GM18517 (cell line): ENCODE data around the gene SHISA5.
"Not testable (repeated sequence)": the region's sequence is repeated elsewhere in the genome, so short reads cannot be mapped to it uniquely, and the experiment has no call there.

Source experiments
- ATAC-seq: cut with Tn5 transposase; IDR thresholded peaks from one replicate; pipeline ENCODE4 v1.9.1; 2021; ENCODE audit warnings: mild to moderate bottlenecking, moderate library complexity; ENCODE audit not compliant: unreplicated experiment

SHISA5 gene, protein sequence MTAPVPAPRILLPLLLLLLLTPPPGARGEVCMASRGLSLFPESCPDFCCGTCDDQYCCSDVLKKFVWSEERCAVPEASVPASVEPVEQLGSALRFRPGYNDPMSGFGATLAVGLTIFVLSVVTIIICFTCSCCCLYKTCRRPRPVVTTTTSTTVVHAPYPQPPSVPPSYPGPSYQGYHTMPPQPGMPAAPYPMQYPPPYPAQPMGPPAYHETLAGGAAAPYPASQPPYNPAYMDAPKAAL

DNA sequence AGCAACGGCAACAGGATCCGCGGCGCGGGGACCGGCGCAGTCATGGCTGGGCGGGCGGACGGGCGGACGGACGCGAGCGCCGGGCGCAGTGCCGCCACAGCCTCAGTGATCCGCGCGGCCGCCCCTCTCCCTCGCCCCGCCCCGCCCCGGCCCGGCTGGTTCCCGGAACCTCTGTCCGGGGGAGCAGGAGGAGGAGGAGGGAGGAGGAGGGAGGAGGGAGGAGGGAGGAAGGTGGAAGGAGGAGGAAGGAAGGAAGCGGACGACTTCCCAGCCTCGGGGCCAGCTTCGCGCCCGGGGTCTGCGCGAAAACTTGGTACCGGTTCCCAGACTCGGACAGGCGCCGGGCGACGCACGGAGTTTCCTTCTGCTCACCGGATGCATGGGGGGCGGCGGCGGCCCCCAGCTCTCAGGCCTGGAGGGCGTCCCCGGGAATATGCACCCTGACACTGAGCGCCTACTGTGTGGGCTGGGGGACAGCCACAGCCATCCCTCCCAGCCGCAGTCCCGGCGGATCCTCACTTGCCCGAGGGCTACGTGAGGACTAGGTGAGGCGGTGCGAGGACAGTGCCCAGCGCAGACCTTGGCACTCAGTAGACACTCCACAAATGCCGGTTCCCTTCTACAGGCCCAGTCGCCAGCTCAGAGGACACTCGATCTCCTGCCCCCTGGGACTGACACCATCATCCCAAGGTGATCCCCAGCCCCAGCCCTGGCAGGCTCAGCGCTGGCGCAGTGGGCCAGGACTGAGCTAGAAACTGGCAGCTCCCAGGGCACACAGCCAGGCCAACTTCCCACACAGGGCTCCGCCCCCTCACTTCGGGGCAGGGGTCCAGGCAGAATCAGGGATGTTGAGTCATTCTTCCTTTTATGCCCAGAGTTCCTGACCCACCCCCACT is at the start of gene SHISA5:
Gene SHISA5, minus strand, starts transcription at position 124 of the 896 bp plus-strand sequence. Its CDS starts 80 bp downstream, at position 44.
- no peak for ATAC-seq

DNA sequence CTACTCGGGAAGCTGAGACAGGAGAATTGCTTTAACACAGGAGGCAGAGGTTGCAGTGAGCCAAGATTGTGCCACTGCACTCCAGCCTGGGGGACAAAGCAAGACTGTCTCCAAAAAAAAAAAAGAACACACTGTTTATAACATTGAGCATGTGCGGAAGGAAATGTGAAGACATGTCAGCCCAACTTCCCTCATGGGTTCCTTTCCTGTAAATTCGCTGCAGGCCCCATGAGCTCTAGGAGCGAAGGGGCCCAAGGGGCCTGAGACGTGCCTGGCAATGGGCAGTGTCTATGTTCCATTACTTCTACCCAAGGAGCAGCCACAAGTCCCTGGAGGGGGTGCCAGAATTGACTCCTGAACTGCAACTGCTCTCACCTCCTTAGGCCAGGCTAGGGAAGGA is 49.4 kb upstream of the SHISA5 start:
- ATAC-seq, result no peak

DNA sequence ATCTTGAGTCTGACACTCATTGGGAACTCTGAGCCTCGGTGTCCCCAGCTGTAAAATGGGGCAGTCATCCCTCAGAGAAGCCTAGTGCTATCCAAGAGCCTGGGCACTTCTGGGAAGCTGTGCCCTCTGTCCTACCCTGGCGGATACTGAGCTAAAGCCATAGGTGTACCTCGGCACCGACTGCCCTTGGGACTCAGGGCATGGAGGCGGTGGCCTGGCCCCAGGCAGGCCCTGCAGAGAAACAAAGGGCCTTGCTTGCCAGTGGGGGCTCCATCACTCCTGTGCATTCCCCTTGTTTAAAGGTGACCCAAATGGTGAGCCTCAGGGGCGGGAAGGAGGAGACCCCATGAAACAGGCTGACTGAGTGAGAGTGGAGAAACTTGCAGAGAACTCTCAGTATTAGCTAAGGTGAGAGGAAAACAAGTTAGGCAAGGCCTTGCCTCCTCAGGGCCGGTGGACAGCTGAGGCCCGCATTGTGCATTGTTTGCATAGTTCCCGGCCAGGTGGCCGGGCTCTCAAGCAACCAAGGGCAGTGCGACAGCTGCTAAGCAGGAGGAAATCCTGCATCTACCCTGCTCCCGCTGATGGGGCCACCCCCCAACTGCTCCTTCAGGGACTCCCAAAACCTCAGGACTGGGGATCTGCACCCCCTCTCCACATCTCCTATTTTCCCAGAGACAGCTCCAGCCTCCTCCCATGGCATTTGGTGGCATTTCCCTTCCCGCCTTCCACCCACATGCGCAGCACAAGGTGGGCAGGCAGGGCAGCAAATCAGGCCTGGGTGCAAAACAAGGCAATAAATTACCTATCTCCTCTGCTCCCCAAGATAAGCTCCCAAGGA is 48.4 kb upstream of the SHISA5 start:
- ATAC-seq, result no peak

DNA sequence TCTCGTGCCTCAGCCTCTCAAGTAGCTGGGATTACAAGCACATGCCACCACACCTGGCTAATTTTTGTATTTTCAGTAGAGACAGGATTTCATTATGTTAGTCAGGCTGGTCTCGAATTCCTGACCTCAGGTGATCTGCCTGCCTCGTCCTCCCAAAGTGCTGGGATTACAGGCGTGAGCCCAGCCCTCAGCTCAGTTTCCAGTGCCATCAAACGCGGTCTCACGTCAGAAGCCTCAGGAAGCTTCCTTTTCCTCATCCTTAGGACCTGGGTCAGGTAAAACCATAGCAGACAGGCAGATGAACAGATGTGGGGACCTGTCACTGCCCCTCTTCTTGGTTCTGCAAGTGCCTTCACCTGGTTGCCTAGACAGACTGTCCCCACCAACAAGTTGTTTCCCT is 47.7 kb upstream of the SHISA5 start:
- ATAC-seq, result not testable (repeated sequence)

DNA sequence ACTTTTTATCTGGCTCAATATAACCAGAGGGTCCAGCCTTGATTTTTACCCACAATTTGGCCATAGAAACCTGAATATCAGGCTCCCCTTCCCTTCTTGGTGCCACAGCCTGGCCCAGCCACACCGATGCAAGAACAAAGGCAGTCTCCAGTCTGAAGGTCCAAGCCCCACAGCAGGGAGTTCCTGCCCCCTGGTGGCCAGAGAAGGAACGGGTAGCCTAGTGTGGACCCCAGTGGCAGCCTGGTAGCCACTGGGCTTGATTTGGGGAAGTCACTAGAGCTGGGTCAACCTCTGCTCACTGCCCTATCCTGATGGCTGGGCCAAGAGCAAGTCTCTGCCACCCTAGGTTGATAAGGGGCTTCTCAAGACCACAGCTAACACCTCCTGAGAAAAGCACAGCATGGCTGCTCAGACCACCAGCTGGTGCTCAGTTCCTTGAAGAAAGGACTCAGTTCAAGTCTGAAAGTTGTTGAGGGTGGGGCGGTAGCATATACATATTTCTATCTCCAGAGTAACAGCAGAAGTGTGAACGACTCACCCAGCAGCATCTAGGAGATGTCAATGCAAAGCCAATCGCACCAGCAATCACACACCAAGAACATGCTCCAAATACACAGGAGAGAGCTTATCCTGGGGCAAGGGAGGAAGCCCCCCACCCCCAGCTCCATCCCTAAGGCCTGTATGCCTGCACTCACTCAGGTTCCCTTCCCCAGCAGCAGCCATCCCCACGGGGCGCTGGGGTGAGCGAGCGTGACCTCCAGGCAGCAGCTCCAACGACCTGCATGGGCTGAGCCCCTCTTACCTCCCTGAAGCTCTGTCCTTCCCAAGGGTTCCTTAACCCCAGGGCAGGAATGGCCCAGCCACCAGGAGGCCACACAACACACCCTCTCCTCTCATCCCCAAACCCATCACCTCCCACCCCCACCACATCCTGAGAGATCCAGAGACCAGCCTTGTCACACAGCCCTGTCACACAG is 45.0 kb upstream of the SHISA5 start:
- no peak for ATAC-seq

DNA sequence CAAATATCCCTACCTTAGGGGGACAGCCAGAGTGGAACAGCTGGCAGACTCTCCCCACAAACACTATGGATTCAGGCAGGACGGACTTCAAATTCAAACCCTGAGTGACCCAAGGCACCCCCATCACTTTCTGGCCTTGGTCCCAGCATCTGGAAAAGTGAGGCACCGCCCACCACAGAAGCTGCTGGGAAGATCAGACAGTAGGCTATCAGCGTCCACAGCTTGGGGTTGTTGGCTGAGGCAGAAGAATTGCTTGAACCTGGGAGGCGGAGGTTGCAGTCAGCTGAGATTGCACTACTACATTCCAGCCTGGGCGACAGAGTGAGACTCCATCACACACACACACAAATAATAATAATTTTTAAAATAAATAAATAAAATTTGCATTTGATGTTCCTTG is 44.2 kb upstream of the SHISA5 start:
- ATAC-seq, result no peak

DNA sequence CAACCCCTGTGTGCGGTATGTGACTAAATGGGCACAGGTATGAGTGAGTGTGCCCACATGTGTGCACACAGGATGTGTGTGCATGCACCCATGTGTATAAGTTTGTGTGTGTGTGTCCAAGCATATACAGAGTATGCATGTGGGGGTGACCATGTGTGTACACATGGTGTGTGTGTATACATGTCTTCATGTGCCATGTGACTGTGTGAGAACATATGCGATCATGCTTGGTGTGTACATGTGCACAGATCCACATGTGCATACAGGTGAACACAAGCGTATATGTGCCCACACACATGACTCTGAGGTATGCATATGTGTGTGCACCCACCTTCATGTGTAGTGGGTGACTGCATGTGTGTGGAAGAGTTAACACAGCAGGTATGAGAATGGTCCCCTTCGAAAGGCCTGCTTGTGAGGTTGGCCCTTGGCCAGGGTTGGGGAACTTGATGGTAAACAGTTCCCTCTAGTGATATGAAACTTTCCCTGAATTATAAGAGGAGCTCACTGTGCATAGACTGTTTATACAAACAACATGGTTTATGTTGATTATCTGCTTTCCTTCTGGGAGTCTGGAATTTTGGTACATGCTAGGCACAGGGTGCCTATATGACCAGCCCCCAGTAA is 42.3 kb upstream of the SHISA5 start:
- ATAC-seq, result no peak

DNA sequence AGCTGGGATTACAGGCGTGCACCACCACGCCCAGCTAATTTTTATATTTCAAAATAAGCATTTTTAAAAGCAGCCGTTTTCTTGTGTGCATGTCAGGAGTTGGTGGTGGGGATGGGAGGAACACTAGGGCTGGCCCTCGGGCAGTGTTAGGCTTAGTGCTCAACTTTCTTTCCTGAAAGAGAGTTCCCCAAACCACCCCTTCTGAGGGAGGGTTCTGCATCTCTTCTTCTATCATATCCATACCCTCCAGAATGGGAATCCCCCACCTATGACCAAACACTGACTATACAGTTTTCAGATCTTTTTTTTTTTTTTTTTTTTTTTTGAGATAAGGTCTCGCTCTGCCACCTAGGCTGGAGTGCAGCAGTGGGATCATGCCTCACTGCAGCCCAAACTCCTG is 40.2 kb upstream of the SHISA5 start:
- ATAC-seq, result no peak

DNA sequence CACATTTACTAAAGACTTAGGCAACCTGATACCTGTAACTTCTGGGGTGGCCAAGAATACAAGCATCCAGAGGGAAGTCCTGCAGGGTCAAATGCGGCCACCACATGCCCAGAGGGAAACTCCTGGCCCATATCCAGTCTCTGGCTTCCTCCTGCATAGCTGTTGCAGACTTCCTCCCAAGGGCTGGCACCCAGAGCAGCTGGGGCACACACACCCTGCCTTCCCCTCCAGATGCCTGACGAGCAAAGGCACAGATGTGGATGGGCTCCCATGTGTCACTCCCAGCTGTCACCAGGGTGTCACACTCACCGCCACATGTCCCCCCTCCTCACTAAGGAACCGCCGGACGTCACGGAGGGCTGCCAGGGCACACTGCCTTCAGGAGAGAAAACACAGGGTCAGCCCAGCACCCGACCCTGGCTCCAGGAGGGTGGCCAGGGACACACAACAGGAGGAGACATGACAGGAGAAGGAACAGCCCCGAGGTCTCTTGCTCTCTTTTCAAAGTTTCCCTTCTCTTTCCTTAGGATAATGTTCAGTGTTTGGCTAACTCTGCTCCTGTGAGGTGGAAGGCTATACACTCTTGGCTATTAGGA is 39.4 kb upstream of the SHISA5 start:
- no peak for ATAC-seq

DNA sequence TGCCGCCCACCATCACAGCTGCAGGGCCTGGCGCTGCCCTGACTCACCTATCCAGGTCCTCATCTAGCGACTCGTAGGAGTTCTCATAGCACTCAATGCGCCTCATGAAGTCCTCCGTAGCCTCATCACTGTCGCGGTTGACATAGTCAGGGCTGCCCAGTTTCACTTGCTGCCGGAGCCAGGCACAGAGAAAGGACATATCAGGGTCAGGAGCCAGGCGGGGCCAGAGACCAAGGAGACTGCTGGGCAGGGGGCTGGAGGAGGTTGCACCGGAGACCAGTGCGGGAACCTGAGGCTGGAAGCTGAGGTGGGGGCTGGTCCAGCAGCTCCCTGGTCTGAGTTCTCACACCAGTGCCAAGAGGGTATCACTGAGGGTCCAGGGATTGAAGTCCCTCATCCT is 34.5 kb upstream of the SHISA5 start:
- ATAC-seq, result no peak

DNA sequence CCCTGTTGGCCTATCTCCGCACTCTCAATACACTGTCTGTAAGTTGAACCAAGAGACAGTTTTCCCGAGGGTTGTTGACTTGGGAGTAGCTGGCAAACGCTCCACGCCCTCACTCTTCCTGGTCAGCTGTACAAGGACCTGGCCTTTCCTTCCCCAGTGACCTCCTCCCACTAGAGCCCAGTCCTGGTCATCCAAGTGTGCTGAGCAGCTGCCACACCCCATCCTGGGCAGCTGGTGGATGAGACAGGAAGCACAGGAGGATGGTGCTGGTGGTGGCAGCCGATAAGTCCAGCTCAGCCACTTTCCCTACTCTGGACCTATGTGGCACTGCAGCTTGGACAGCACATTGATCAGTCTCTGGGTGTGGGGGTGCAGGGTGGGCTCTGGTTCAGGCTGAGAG is 32.8 kb upstream of the SHISA5 start:
- ATAC-seq, result no peak

DNA sequence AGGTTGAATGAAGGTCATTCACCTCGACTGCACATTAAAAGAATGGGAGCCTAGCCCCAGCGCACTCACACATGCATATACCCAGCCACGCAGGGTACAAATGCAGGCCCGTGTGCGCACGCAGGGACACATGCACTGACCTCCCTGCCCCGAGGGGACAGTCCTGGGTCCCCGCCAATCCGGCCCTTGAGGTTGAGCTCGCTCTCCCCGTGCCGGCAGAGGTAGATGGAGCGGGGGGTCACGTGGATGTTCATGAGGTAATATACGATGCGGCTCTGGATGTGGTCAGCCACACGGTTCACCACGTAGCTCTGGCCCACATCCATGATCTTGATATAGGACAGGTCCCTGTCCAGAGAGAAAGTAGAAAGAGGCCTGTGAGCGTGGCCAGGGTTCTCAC is 32.1 kb upstream of the SHISA5 start:
- no peak for ATAC-seq

DNA sequence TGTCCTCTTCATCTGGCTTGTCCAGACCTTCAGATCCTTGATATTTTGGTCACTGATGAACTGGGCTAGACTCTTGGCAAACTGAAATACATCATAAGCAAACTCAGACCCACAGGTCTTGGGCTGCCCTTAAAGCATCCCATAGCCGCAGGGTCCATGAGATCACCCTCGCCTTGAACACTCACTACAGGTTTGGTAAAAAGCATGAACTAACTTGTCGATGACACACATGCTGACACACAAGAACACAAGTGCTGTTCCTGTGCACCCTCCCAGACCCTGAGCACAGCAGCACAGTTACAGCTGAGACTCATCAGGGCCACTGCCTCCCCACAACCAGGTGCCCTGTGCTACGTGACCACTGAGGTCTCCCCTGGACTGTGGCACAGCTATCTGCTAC is 31.6 kb upstream of the SHISA5 start:
- no peak for ATAC-seq

DNA sequence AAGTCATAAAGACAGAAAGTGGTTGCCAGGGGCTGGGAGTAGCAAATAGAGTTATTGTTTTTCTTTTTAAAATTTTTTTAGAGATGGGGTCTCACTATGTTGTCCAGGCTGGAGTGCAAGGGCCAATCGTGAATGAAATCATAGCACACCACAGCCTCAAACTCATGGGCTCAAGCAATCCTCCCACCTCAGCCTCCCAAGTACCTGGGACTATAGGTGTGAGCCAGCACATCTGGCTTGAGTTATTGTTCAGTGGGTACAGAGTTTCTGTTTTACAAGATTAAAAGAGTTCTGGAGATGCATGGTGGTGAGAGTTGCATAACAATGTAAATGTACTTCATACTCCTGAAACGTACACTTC is 29.0 kb upstream of the SHISA5 start:
- no peak for ATAC-seq

DNA sequence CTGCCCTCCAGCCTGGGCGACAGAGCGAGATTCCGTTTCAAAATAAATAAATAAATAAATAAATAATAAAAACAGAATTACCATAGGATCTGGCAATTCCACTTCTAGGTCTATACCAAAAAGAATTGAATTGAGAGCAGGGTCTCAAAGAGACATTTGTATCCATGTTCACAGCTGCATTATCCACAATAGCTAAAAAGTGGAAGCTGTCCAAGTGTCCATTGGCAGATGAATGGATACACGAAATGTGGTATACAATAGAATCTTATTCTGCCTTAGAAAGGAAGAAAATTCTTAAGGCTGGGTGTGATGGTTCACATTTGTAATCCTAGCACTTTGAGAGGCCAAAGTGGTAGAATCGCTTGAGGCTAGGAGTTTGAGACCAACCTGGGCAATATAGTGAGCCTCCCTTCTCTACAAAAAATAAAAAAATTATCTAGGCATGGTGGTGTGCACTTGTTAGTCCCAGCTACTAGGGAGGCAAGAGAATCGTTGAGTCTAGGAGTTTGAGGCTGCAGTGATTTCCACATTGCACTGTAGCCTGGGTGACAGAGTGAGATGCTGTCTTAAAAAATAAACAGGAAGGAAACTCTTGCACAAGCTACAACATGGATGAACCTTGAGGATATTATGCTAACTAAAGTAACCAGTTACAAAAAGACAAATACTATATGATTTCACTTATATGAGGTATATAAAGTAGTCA is 28.4 kb upstream of the SHISA5 start:
- no peak for ATAC-seq

DNA sequence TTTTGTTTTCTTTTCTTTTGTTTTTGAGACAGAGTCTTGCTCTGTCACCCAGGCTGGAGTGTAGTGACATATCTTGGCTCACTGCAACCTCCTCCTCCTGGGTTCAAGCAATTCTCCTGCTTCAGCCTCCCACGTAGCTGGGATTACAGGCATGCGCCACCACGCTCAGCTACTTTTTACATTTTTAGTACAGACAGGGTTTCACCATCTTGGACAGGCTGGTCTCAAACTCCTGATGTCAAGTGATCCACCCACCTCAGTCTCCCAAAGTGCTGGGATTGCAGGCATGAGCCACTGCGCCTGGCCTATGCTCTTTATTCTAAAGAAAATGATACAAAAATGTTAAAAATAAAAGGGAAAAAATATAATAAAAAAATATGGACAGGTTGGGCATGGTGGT is 26.7 kb upstream of the SHISA5 start:
- not testable (repeated sequence) for ATAC-seq

DNA sequence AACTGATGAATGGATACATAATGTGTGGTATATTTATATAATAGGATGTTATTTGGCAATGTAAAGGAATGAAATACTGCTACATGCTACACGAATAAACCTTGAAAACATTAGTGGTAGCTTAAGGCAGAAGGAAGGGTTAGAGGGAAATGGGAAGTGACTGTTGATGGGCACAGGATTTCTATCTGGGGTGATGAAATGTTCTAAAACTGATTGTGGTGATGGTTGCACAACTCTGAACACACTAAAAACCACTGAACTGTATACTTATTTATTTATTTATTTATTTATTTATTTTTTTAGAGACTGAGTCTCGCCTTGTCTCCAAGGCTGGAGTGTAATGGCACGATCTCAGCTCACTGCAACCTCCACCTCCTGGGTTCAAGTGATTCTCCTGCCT is 24.8 kb upstream of the SHISA5 start:
- no peak for ATAC-seq

DNA sequence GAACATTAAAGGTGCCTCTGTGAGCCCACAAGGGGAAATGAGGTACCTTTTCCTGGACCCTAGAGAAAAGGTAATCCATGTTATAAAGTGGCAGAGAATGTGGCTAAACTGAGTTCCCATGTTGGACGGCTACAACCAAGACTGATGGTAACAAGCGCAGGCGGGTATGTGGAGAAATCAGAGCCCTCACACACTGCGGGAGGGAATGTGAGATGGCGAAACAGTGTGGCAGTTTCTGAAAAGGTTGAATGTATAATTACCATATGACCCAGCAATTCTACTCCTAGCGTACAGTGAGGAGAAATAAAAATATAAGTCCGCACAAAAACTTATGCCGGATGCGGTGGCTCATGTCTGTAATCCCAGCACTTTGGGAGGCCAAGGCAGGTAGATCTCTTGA is 24.1 kb upstream of the SHISA5 start:
- no peak for ATAC-seq

DNA sequence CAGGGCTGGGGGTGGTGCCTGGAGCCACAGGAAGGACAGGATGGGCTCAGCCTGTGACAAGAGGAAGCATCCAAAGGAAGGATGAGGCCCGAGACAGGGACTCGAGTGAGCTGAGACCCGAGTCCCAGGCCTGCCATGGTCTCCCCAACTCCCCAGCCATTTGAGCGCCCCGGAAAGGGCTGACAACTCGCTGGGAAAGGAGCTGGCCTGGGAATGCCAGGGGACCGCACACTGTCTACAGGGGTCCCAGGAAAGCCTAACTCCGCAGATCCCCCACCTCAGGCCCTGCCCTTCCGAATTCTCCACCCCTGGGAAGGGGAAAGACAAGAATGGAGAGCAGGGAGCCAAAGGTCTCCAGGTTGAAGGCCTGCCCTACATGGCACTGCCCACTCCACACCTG is 21.0 kb upstream of the SHISA5 start:
- no peak for ATAC-seq
